ENCODE measurements around the gene TFPI. TPM values are rescaled to one million over a fixed set of nuclear protein-coding genes. Genes with fewer than 3 reads are reported as not detected.

Gene TFPI
- total RNA-seq, 1 donor from 2014 or later: 56.6 TPM

GRCh38 chr2:187493877-187494568 is 60.2 kb downstream of the TFPI start:
- Histone ChIP-seq H3K4me3 (ENCODE audit: insufficient read depth, low read depth, low read length) (no peak overlapping the region), H3K9me3 (ENCODE audit: insufficient read depth, low read depth, low read length) (no peaks in the 10 kb centered on the region), H3K79me2 (ENCODE audit: insufficient read depth, low read length) (no peaks in the 10 kb centered on the region), H3K4me1 (ENCODE audit: insufficient read depth, low read length) (no peaks in the 10 kb centered on the region), H3K36me3 (ENCODE audit: insufficient read depth, low read length) (peaks cover 19% of the 10 kb centered on the region), H3K27me3 (ENCODE audit: insufficient read depth, low read length) (no peaks in the 10 kb centered on the region), H4K20me1 (ENCODE audit: insufficient read depth, low read length) (no peaks in the 10 kb centered on the region), H2AFZ (ENCODE audit: low read depth, low read length) (no peak overlapping the region), H3K9ac (ENCODE audit: low read length) (no peak overlapping the region), H3K27ac (ENCODE audit: low read depth, low read length) (no peak overlapping the region), H3K4me2 (ENCODE audit: low read length) (no peak overlapping the region)
- TF ChIP-seq CTCF (IDR thresholded peaks at IDR 0.05; ENCODE audit: insufficient read depth, low read depth, low read length): no peak
- TF ChIP-seq EZH2 (IDR thresholded peaks at IDR 0.05; ENCODE audit: insufficient read depth, low read length): no peak
- FAIRE-seq (no peak), DNase-seq (ENCODE audit: low read depth) (no peak)
- no peaks in the 10 kb centered on the region for H3K4me1 Mint-ChIP-seq (ENCODE audit: low read depth, unreplicated experiment)
- peaks cover 22% of the 10 kb centered on the region for H3K36me3 Mint-ChIP-seq (ENCODE audit: low read depth, unreplicated experiment)
- no peak overlapping the region for H3K4me3 Mint-ChIP-seq (ENCODE audit: unreplicated experiment)
- peaks cover 16% of the 10 kb centered on the region for H3K9me3 Mint-ChIP-seq (ENCODE audit: unreplicated experiment)
- H3K27me3 Mint-ChIP-seq (ENCODE audit: low read depth, unreplicated experiment): no peaks in the 10 kb centered on the region
- no peak overlapping the region for H3K27ac Mint-ChIP-seq (ENCODE audit: unreplicated experiment)

- Mint-ChIP-seq H3K27me3 (ENCODE audit: low read depth, unreplicated experiment) (no peaks in the 10 kb centered on the region), H3K9me3 (ENCODE audit: unreplicated experiment) (peaks cover 16% of the 10 kb centered on the region), H3K4me3 (ENCODE audit: unreplicated experiment) (no peak overlapping the region), H3K36me3 (ENCODE audit: low read depth, unreplicated experiment) (peaks cover 22% of the 10 kb centered on the region), H3K27ac (ENCODE audit: unreplicated experiment) (no peak overlapping the region), H3K4me1 (ENCODE audit: low read depth, unreplicated experiment) (no peaks in the 10 kb centered on the region)
- Histone ChIP-seq H3K4me3 (ENCODE audit: insufficient read depth, low read depth, low read length) (no peak overlapping the region), H3K36me3 (ENCODE audit: insufficient read depth, low read length) (peaks cover 19% of the 10 kb centered on the region), H2AFZ (ENCODE audit: low read depth, low read length) (no peak overlapping the region), H4K20me1 (ENCODE audit: insufficient read depth, low read length) (no peaks in the 10 kb centered on the region), H3K27me3 (ENCODE audit: insufficient read depth, low read length) (no peaks in the 10 kb centered on the region), H3K4me1 (ENCODE audit: insufficient read depth, low read length) (no peaks in the 10 kb centered on the region), H3K9ac (ENCODE audit: low read length) (no peak overlapping the region), H3K27ac (ENCODE audit: low read depth, low read length) (no peak overlapping the region), H3K9me3 (ENCODE audit: insufficient read depth, low read depth, low read length) (no peaks in the 10 kb centered on the region), H3K4me2 (ENCODE audit: low read length) (no peak overlapping the region), H3K79me2 (ENCODE audit: insufficient read depth, low read length) (no peaks in the 10 kb centered on the region)
- FAIRE-seq: no peak
- no peak for TF ChIP-seq EZH2 (IDR thresholded peaks at IDR 0.05; ENCODE audit: insufficient read depth, low read length)
- no peak for TF ChIP-seq CTCF (IDR thresholded peaks at IDR 0.05; ENCODE audit: insufficient read depth, low read depth, low read length)
- no peak for DNase-seq (ENCODE audit: low read depth)
These were observed 61.1 kb downstream of the TFPI start for GRCh38 chr2:187493180-187493579.

GRCh38 chr2:187486241-187486640 is 68.0 kb downstream of the TFPI start:
- H3K4me1 ChIP-seq (ENCODE audit: insufficient read depth, low read length): no peaks in the 10 kb centered on the region
- H3K9me3 Mint-ChIP-seq (ENCODE audit: unreplicated experiment): no peaks in the 10 kb centered on the region
- no peaks in the 10 kb centered on the region for H3K9me3 ChIP-seq (ENCODE audit: insufficient read depth, low read depth, low read length)
- no peak overlapping the region for H3K4me3 Mint-ChIP-seq (ENCODE audit: unreplicated experiment)
- H3K36me3 Mint-ChIP-seq (ENCODE audit: low read depth, unreplicated experiment): no peaks in the 10 kb centered on the region
- H3K27ac Mint-ChIP-seq (ENCODE audit: unreplicated experiment): no peak overlapping the region
- H3K36me3 ChIP-seq (ENCODE audit: insufficient read depth, low read length): peaks cover 4% of the 10 kb centered on the region
- H3K4me2 ChIP-seq (ENCODE audit: low read length): no peak overlapping the region
- H3K9ac ChIP-seq (ENCODE audit: low read length): no peak overlapping the region
- H4K20me1 ChIP-seq (ENCODE audit: insufficient read depth, low read length): no peaks in the 10 kb centered on the region
- H3K27me3 ChIP-seq (ENCODE audit: insufficient read depth, low read length): no peaks in the 10 kb centered on the region
- H3K27ac ChIP-seq (ENCODE audit: low read depth, low read length): no peak overlapping the region
- H2AFZ ChIP-seq (ENCODE audit: low read depth, low read length): no peak overlapping the region
- H3K27me3 Mint-ChIP-seq (ENCODE audit: low read depth, unreplicated experiment): no peaks in the 10 kb centered on the region
- H3K79me2 ChIP-seq (ENCODE audit: insufficient read depth, low read length): no peaks in the 10 kb centered on the region
- no peak for TF ChIP-seq CTCF (IDR thresholded peaks at IDR 0.05; ENCODE audit: insufficient read depth, low read depth, low read length)
- TF ChIP-seq EZH2 (IDR thresholded peaks at IDR 0.05; ENCODE audit: insufficient read depth, low read length): no peak
- DNase-seq (ENCODE audit: low read depth) (no peak), FAIRE-seq (no peak)
- H3K4me1 Mint-ChIP-seq (ENCODE audit: low read depth, unreplicated experiment): no peaks in the 10 kb centered on the region
- no peak overlapping the region for H3K4me3 ChIP-seq (ENCODE audit: insufficient read depth, low read depth, low read length)
